Occipital lobe (tissue), 2 donors: Measurements from ENCODE around the gene NET1. TPM values are rescaled to one million over a fixed set of nuclear protein-coding genes. Genes with fewer than 3 reads are reported as not detected.

Experiments
- DNase-seq: peaks from one replicate; lab custom pipeline; 2025; lab: John Stamatoyannopoulos, UW
- total RNA-seq: library from RNA; depleted of rRNA; stranded (reverse); fragments of >200 nt; gene quantifications from one replicate; pipeline ENCODE4 v1.2.3, GENCODE V29; 2014

The NET1 gene
- total RNA-seq, 1 donor from 2014 or later = 23.6 TPM

DNA sequence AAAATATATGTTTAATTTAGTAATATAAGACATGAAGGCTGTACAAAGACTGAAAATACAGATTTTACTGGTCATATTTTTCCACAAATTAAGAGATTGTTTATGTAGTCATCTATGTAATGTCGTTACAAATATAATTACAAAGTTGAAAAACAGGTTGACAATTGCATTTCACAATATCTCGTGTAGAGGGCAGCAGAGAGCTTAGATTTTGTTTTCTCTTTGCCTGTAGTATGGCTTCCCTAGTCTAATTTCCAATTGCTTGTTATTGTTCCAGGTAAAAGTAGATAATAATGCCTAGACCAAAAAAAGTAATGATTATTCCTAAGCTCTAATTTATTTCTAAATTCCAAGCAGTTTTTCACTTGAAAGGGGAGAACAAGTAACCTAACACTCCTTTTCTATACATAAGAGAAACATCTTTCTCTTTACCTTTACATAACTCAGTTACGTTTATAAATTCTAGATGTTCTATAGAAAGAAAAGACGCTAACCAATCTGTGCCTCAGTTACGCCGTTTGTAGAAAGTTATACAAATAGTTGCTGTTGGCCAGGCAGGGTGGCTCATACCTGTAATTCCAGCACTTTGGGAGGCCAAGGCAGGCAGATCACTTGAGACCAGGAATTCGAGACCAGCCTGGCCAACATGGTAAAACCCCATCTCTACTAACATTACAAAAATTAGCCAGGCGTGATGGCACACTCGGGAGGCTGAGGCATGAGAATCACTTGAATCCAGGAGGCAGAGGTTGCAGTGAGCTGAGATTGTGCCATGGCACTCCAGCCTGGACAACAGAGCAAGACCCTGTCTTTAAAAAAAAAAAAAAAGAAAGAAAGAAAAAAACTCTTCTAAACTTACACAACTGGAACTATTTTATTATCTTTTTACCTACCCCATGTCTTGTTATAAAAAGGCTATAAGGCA lies 30.0 kb downstream of the NET1 start:
- DNase-seq = no peak

DNA sequence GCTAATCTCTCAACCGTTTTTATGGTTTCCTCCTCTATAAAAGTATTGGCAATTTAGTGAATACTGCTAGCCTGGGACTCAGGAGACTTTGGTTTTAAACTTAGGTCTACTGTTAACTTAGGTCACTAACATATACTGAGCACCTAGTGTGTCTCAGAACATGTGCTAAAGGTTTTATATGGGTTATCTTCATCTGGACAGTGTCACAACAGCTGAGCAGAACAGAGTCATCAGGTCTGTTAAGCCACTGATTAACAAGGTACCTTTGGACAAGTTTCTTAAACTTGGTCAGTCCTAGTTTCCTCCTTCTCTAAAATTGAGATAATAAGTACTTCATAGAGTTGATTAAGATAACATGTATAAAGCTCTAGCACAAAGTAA lies 30.6 kb downstream of the NET1 start:
- no peak for DNase-seq

DNA sequence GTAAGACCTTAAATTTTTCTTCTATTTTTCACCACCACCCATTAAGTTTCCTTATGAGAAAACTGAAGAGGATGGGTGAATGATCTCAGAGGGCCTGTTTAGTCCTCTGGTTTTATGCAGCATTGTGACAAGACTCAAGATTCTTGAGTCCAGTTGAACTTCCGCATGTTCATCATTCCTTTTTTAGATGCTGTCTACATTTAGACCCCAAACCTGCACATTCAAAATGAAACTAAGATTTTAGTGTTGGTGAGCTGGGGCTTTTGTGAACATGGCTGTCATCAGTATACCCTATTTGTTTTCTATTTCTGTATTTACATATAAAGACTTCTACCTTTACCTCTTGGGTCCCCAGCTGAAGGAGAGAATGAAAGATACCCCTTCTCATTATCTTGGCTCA lies 31.1 kb downstream of the NET1 start:
- DNase-seq = no peak

DNA sequence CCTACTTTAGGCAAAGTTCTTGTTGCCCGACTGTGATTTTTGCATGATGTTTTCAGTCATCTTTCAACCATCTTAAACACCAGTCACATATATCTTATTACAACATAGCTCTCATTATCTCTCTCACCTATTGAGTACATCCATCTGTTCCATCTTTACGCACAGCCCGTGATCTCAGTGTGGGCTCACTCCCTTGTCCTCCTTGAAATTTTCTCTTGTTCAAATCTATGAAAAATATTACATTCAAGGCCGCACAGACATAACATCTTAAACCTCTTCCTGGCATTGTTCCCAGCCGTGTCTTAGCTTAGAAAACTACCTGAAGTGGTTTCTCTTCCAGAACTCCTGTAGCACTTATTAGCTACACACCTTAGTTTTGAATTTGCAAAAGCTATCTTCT lies 32.6 kb downstream of the NET1 start:
- DNase-seq = no peak

DNA sequence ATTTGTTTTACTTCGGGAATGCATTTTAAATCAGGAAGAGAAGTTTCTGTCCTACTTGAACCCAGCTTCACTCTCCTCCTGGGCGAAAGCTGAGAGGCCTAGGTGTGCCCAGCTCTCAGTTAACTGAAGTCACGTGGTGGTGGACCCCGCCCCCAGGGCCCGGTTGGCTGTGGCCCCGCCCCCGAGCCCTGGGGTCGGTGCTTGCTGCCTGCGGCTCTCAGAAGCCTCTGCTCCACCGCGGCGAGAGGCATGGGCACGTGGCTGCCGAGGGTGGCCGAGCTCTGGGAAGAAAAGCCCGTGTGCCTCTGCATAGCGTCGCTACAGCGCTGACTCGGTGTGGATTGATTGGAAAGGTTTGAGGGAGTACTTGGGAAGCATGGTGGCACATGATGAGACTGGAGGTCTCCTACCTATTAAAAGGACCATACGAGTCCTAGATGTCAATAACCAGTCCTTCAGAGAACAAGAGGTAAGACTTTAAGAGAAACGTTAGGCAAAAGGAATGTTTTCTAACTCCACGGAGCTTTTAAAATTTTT lies 34.1 kb downstream of the NET1 start:
- no peak for DNase-seq

DNA sequence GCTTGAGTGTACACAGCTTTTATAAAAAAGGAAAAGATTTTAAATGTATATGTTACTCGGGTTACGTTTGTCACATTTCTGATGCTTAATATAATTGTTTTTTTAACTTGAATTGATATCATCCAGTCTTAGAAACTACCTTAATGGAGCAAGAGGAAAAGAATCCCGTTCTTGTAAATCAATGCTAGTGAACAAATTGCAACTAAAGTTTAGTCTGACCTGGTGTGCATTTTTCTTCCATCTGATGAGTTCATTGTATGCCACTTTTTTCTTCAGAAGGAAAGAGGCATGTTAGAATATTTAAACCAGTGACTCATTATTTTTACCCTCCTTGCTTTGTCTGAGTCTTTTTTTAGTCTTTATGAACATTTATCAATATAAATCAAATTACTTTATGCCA lies 34.7 kb downstream of the NET1 start:
- DNase-seq = no peak

DNA sequence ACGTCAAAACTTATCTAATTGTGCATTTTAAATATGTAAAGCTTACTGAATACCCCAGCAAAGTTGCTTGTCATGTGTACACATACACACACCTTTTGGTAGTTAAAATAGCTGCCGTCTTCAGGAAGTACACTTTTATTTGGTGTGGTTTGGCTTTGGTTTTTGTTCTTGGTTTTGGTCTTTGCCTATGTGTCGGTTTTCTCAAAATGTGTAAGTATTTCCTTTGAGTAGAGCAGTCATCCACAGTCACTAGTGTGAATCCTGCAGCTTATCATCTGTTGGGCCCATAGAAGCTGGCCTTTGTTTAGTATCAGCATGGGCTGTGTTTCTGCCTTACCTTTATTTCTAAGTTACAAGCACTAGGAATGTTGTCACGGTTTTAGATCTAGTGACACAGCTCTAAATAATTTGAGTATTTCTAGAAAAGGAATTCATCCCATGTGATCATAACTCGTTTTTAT lies 35.3 kb downstream of the NET1 start:
- no peak for DNase-seq

DNA sequence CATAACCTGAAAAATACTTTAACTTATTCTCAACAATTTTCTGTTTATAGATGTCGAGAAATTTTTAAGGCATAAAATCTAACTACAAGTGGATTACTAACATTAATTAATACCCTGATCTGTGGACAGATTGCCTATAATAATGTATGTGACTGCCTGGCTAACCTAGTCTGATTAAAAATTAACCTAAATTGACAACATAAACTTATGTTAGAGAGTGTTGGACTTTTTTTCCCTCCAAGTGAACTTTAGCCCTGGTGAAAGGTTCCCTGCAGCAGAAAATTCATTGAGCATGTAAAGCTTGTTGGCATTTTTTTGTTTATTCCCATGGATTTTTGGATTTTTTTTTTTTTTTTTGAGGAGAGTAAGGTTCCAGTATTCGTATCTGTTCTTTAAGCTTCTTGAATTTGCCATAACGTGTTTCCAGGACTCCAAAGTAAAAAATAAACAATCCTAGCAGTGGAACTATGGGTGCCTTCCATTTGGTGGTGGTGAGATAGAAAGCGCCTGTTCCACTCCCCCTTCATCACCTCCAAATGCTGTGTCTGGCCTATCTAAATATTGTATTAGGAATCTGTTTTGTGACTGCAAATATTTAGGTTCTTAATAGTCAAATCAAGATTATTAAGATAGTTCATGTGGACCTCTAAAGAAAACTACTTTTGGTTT lies 36.1 kb downstream of the NET1 start:
- DNase-seq = no peak

DNA sequence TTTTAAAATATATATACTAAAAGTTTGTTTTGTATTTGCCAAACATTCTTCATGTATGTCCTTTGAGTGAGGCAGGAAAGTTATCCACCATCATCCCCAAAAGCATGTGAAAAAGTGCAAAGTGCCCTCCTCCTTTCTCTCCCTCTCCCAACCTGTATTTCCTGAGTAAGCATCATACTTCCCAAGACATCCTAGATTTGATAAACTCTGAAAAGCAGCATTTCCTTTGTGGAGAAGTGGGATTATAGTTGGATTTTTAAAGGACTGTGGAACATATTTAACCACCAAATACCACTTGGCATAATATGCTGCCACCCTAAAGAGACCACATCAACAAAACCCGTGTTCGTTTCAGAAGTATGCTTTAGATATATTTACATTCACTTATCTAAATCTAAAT lies 36.9 kb downstream of the NET1 start:
- no peak for DNase-seq

DNA sequence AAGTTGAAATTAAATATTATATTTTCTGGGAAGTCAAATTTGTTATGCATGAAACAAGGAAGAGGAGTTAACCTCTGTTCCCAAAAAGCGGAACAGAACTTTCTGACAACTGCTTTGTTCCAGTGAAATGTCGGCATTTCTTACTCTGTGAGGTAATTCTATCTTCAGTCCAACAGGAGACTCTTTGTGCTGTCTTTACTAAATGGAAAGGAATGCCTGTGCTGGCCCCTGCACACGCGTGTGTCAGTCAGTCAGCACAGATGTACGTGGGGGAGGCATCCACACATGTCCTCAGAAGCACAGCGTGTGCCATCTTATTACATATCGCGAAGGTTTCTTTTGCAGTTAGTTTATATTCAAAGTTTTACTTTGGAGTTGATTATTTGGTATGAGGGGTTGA lies 37.5 kb downstream of the NET1 start:
- DNase-seq = no peak

DNA sequence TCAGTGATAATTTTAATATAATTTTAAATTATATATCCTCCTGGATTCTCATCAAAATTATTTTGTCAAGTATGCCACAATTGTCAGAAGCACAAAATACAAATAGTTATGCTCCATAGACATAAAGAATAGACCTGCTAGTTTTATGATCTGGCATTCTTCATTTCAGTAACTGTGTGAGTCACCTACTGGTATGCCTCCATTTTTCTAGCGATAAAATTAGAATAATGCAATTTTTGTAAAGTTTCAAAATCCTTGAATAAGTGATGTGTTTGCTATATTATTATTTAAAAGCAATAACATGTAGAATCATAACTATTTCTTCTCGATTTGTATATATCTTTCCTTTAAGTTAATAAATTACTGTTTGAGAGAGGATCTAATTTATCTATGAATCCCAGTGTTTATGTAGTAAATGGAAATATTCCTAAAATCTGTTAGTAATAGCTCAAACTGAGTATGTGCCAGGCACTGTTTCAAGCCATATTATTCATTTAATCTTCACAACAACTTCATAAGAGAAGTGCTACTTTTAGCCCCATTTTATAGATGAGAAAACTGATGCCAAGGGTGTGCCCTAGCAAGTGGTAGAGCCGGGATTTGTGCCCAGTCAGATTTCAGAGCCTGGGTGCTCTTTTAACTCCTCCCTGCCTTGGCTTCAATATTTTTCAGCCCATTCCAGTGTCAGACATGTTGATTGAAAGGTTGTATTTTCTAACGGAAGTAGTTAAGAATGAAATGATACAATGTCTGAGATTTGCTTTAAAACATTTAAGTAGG lies 38.4 kb downstream of the NET1 start:
- DNase-seq = no peak

DNA sequence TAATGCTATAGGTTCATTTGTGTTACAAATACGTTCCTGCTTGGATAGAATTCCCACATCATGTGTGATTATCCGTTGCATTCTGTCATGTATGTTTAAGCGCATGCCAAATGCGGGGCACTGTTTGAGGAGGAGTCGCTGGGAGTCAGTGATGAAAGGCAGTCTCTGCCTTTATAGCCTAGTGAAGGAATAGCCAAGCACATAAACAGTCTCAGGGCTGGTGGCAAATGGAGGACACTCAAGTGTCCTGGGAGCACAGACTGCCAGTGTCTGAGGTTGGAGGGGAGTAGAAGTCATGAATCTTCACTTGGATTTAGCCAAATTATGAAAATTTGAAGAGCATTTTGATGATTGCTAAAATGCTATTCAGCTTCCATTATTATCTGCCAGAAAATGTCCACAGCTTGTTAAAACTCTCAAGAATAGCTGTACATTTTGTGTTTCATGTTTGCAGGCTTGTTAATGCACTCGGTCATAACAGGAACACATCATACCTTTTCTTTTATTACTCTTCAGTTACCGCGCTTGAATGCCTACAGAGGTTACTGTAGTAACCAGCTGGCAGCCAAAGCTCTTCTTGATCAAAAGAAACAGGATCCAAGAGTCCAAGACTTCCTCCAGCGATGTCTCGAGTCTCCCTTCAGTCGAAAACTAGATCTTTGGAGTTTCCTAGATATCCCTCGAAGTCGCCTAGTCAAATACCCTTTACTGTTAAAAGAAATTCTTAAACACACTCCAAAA lies 41.6 kb downstream of the NET1 start:
- no peak for DNase-seq

DNA sequence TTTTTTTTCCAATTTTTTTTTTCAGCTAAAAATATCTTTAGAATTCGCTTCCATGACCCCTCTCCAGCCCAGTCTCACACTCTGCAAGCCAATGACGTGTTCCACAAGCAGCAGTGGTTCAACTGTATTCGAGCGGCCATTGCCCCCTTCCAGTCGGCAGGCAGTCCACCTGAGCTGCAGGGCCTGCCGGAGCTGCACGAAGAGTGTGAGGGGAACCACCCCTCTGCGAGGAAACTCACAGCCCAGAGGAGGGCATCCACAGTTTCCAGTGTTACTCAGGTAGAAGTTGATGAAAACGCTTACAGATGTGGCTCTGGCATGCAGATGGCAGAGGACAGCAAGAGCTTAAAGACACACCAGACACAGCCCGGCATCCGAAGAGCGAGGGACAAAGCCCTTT lies 44.2 kb downstream of the NET1 start:
- no peak for DNase-seq

DNA sequence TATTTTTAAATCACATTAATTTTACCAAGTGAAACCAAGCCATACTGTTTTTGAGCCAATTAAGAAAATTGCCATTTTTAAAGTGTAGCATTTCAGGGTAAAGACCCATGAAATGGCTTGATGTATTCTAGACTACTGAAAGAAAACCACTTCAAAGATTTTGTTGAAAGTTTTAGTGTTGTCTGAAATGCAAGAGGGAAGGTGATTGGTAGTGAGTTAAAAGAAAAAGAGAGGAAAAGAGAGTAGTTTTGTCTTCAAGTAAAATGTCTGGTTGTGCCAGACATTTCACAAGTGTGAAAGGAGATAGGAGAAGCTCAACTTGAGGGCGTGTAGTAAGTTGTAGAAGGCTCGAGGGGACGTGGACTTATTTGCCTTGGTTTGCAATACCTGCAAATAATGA lies 45.4 kb downstream of the NET1 start:
- DNase-seq = no peak

DNA sequence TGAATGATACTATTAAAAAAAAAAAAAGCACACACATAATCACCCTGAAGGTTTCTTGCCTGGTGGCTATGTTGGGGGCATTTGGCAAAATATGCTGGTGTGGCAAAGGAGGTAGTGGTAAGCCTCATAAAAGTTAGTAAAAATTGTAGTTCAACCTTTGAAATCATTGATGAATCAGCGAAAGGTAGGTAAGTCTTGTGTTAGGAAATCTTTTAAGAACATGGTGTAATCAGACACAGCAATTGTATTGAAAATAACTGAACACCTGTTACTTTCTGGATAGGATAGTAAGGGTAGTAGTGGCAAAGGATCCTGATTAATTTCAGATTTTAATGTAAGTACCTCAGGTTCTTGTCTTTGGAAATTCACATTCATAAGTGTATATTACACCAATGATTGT lies 46.1 kb downstream of the NET1 start:
- no peak for DNase-seq

DNA sequence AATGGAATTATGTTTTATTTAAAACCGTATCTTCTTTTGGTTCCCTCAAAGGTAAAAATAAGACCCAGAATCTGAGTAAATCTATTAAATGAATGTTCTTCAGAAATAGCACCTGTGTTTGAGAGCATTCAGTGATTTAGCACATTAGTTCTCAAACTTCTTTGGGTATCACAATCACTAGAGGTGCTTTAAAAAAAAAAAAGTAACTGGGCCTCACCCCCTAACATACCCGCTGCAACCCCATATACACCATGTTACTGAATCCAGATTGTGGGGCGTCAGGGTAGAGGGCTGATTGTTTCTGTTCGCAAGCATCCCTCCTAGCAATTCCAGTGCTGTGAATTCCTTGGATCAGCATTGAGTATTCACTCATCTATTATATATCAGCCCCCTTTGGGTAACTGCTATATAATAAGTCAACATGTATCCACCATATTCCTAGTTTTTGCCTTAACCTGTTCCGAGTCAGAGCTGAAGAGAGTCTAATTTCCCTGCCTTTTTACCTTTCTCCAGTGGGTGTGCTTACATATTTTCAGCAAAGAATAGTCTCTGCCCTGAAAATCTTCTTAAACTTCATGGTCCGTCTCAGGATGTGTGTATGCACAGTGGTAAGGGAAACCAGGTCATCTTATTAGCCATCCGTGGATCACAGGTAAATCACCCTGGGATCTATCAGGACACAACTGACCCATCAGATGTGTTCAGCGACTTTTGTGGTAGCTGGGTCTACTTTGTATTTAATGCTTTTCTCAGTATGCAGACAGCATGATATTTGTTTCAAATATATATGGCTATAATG lies 46.8 kb downstream of the NET1 start:
- DNase-seq = no peak

DNA sequence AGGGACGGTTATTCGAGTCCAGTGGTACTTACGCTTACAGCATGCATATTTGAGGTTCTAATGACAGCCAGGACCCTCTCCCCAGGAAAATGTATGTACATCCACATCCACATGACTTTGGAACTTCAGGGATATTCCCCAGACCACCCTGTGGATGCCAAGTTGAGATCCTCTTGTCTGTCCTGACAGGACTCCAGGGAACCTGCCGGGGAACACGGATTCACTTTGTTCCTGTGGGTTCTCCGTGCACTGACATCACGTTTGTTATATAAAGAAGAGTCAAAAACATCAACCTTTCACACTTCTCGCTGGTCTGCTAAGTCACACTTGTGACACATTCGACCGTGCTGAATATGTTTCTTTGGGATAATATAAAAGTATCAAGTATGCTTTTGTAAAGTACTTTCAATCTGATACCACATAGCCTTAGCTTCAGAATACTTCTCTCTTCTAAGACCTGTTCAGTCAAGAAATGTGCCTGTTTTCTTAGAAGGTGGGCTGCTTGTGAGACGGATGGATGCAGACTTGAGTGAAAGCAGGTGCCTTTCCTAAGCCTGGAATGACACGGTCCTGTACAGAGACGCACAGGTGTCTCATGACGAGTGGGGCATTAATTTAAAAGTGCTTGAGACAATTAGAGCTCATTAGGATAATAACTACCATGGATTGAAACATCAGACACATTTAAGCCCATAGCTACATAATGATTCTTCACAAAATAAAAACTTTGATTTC lies 48.3 kb downstream of the NET1 start:
- DNase-seq = no peak

DNA sequence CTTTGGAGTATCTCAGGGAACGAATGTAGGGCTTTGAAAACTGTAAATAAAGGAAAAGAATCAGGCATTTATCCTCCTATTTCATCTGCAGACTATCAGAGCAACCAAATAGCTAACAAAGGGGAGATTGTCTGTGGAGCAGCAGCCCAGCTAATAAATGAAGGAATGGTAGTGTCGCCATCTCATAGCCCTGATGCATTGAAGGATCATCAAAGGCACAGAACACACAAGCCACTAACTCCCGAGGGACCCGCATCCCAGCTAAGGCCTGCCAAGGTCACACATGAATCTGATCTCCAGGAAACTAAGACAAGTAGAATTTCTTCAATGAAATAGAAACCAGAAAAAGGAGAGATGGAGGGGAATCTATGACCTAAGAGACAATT lies 48.8 kb downstream of the NET1 start:
- no peak for DNase-seq
